K562 (cell line): Measurements from ENCODE around the gene ACLY. TPM values are rescaled to one million over a fixed set of nuclear protein-coding genes. Genes with fewer than 3 reads are reported as not detected.

Source experiments
- NFIC ChIP-seq: fragments of 450-650 bp; IDR thresholded peaks from 2 replicates; pipeline ENCODE4 v1.6.1; 2017; ENCODE audit warnings: mild to moderate bottlenecking, inconsistent platforms
- ZKSCAN3 ChIP-seq: fragments of 250-450 bp; sonication (Bioruptor Pico); IDR thresholded peaks from 2 replicates; pipeline ENCODE4 v1.4.0; 2020
- ZNF324 ChIP-seq: fragments of 250-450 bp; sonication (Bioruptor Pico); IDR thresholded peaks from 2 replicates; pipeline ENCODE4 v1.4.0; 2020; ENCODE audit warnings: mild to moderate bottlenecking
- ZNF561 ChIP-seq: fragments of 450-650 bp; formaldehyde crosslinking; conservative IDR thresholded peaks from 2 replicates; pipeline ENCODE4 v1.4.0; 2020; ENCODE audit warnings: mild to moderate bottlenecking, moderate library complexity
- polyA plus RNA-seq, 8 experiments: library from polyadenylated mRNA; depleted of rRNA in 4 of 8; stranded (reverse) in 5 of 8; unstranded in 3 of 8; fragments of >200 nt; fragmentation: Nextera tagmentation in 2 of 8; fragmentation: Illumina TruSeq in 1 of 8; extraction: Ambion mirVana in 2 of 8; extraction: Trizol in 1 of 8; gene quantifications; 2 replicates each; pipeline versions ENCODE4 v1.2.1 to v1.2.3, GENCODE V29; 2011 to 2014; ENCODE audit warnings: inconsistent platforms in 1 of 8, missing spikeins in 1 of 8
- total RNA-seq, 7 experiments: library from RNA; depleted of rRNA in 6 of 7; stranded (reverse); fragments of >200 nt in 6 of 7; fragmentation: Illumina TruSeq in 2 of 7; extraction: Trizol in 2 of 7; gene quantifications; 2 replicates each; pipeline versions ENCODE4 v1.2.1 to v1.2.3, GENCODE V29; 2011 to 2021; ENCODE audit warnings: low replicate concordance in 1 of 7
- TF ChIP-seq, protein P1 (sequence below), 2 experiments: fragments of 150-350 bp in 1 of 2; IDR thresholded peaks; 2 replicates each; pipeline ENCODE4 v1.6.1; 2012 to 2016; ENCODE audit warnings: low read depth in 2 of 2, low read length in 2 of 2, mild to moderate bottlenecking in 1 of 2, moderate library complexity in 1 of 2
- TF ChIP-seq, protein P2 (sequence below), 3 experiments: fragments of 200-800 bp in 1 of 3; fragments of 250-450 bp in 1 of 3; fragments of 450-650 bp in 1 of 3; sonication (Bioruptor Pico) in 1 of 3; sonication (Bioruptor generic) in 1 of 3; formaldehyde crosslinking in 1 of 3; IDR thresholded peaks; 2 replicates each; pipeline versions ENCODE4 v1.6.1 to v1.8.0; 2016 to 2022; ENCODE audit warnings: mild to moderate bottlenecking in 2 of 3, missing genetic modification characterization in 2 of 3, missing compliant biosample characterization in 1 of 3, moderate library complexity in 1 of 3
- TF ChIP-seq, protein P3 (sequence below): fragments of 200-800 bp; sonication (Bioruptor generic); IDR thresholded peaks from 2 replicates; pipeline ENCODE4 v1.6.1; 2017; ENCODE audit warnings: missing genetic modification characterization, missing compliant biosample characterization

ACLY gene
- total and polyA plus RNA-seq, 9 of the 15 experiments (the other 6 are each of a cell fraction or from before 2014, with no cell fraction given): 42.9 to 280 (median 125) TPM

DNA sequence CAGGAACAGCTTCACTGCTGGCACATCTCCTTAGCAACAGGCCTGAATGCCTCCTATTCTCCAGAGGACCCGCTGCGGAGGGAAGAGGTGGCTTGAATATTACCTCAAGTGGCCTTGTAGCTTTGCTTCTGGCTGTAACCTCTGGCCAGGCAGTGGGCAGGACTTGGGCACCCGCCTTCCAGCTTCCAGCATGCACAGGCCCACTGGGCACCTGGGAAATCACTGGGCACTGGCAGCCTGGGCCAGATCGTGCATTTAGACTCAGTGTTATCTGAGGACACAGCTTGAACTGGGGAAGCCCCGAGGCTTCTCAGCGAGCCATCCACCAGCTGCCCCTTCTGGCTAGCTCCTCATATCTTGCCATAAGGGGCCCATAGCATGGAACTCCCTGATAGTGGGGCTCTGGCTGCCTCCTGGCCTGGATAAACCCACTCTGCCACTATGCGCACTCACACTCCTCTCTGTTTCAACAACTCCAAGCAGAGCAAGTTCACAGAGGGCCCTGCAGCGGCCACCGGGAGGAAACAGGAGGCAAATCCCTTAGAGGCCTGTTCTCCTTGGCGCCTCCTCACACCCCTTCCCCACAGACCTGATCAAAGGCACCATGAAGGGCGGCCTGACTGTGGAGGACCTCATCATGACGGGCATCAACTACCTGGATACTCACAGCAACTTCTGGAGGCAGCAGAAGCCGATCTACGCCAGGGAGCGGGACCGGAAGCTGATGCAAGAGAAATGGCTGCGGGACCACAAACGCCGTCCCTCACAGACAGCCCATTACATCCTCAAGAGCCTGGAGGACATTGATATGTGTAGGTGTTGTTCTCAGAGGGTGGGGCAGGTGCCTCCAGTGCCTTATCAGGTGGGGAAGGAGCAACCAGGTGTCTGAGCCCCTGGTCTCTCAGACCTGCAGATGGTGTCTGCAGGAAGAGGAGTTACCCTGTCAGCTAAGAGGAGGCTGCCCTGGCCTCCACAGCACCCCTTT, 19.5 kb upstream of the ACLY start (continued):
- peak; percentile 76 for TF ChIP-seq NFIC
- TF ChIP-seq, protein P1, sequence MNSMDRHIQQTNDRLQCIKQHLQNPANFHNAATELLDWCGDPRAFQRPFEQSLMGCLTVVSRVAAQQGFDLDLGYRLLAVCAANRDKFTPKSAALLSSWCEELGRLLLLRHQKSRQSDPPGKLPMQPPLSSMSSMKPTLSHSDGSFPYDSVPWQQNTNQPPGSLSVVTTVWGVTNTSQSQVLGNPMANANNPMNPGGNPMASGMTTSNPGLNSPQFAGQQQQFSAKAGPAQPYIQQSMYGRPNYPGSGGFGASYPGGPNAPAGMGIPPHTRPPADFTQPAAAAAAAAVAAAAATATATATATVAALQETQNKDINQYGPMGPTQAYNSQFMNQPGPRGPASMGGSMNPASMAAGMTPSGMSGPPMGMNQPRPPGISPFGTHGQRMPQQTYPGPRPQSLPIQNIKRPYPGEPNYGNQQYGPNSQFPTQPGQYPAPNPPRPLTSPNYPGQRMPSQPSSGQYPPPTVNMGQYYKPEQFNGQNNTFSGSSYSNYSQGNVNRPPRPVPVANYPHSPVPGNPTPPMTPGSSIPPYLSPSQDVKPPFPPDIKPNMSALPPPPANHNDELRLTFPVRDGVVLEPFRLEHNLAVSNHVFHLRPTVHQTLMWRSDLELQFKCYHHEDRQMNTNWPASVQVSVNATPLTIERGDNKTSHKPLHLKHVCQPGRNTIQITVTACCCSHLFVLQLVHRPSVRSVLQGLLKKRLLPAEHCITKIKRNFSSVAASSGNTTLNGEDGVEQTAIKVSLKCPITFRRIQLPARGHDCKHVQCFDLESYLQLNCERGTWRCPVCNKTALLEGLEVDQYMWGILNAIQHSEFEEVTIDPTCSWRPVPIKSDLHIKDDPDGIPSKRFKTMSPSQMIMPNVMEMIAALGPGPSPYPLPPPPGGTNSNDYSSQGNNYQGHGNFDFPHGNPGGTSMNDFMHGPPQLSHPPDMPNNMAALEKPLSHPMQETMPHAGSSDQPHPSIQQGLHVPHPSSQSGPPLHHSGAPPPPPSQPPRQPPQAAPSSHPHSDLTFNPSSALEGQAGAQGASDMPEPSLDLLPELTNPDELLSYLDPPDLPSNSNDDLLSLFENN (IDR thresholded peaks at IDR 0.05; ENCODE audit: low read depth in 2 of 2, low read length in 2 of 2): no peak
- TF ChIP-seq, protein P2, sequence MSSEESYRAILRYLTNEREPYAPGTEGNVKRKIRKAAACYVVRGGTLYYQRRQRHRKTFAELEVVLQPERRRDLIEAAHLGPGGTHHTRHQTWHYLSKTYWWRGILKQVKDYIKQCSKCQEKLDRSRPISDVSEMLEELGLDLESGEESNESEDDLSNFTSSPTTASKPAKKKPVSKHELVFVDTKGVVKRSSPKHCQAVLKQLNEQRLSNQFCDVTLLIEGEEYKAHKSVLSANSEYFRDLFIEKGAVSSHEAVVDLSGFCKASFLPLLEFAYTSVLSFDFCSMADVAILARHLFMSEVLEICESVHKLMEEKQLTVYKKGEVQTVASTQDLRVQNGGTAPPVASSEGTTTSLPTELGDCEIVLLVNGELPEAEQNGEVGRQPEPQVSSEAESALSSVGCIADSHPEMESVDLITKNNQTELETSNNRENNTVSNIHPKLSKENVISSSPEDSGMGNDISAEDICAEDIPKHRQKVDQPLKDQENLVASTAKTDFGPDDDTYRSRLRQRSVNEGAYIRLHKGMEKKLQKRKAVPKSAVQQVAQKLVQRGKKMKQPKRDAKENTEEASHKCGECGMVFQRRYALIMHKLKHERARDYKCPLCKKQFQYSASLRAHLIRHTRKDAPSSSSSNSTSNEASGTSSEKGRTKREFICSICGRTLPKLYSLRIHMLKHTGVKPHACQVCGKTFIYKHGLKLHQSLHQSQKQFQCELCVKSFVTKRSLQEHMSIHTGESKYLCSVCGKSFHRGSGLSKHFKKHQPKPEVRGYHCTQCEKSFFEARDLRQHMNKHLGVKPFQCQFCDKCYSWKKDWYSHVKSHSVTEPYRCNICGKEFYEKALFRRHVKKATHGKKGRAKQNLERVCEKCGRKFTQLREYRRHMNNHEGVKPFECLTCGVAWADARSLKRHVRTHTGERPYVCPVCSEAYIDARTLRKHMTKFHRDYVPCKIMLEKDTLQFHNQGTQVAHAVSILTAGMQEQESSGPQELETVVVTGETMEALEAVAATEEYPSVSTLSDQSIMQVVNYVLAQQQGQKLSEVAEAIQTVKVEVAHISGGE (CRISPR knock-in tag; IDR thresholded peaks at IDR 0.05): peak in 1 of 3 experiments; percentile 73; a peak in 2 of 6 replicates
- TF ChIP-seq, protein P3, sequence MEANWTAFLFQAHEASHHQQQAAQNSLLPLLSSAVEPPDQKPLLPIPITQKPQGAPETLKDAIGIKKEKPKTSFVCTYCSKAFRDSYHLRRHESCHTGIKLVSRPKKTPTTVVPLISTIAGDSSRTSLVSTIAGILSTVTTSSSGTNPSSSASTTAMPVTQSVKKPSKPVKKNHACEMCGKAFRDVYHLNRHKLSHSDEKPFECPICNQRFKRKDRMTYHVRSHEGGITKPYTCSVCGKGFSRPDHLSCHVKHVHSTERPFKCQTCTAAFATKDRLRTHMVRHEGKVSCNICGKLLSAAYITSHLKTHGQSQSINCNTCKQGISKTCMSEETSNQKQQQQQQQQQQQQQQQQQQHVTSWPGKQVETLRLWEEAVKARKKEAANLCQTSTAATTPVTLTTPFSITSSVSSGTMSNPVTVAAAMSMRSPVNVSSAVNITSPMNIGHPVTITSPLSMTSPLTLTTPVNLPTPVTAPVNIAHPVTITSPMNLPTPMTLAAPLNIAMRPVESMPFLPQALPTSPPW (CRISPR knock-in tag): 0 out of 2 replicates have a peak, but pooled peaks have one; percentile 12
- TF ChIP-seq ZKSCAN3 (CRISPR knock-in tag): no peak
- no peak for TF ChIP-seq ZNF561 (CRISPR knock-in tag)
- no peak for TF ChIP-seq ZNF324 (CRISPR knock-in tag)
